OCI-M2 (cell line): Measurements from ENCODE around the gene UNC5C.

Experiments
- DNase-seq: peaks from one replicate; lab custom pipeline; 2025; ENCODE audit not compliant: unreplicated experiment; lab: John Stamatoyannopoulos, UW

Gene UNC5C

DNA sequence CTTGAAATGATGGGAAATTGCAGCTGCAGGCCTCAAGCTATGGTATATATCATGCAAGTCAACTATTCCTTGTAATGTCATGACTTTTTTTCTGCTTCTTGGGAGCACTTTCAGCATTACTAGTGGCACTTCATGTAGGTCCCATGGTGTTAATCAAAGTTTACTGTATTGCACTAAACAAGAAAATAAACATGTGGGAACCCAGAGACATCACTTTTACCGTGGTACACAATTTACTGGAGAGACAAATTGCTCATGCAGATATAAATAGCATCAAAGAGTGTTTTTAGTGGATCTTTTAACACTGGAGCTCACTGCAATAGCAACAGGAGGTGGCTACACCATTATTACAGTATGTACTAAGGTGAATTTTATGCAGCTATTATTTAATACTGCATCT, 79.2 kb downstream of the UNC5C start:
- no peak for DNase-seq

DNA sequence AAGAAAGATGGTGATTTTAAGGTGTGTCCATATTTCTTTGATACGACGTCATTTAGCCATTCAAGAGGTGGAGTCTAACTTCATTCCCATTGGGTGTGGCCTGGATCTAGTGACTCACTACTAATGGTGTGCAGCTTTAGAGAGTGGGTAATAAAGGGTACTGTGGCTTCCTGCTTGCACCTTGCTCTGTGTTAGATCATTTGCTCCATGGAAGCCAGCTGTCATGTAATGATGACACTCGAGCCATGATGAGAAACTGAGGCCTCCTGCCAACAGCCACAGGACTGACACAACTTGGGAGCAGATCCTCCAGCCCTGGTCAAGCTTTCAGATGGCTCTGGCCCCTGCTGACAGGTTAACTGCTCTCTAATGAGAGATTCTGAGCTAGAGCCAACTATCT, 82.0 kb downstream of the UNC5C start:
- DNase-seq = no peak

DNA sequence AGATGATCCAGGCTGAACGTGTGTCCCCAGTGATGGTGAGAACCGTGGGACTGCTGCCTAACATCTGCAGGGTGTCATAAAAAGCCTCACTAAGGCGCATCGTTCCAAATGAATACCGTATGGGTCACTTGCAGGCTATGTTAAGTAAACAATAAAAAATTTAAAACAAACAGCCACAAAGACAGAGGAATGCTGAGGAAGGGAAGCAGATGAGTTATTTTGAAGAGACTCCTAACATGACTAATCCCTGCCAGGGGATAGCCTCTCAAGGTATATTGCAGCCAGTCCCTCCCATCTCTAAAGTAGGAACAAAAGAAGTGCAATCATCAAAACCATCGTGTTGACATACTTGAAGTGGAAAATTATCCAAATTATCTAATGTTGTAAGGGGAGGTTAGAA, 83.8 kb downstream of the UNC5C start:
- DNase-seq = no peak

DNA sequence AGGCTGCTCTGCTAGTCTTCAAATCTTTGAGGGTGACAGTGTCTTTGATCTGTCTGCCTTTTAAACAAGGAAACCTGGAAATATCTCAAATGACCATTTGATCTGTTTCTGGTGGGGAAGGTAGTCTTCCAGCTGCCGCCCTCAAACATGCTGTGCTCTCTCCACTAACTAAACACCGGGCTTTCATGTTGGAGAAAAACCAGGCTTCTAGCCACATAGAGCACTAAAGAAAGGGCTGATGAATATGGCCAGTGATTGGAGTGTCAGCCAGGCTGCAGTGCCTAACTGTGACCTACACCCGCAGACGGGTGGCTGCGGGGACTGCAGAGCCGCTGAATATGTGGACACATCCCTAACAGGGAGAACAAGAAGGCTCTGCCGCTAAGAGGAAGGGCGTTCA, 85.9 kb downstream of the UNC5C start:
- DNase-seq = no peak

DNA sequence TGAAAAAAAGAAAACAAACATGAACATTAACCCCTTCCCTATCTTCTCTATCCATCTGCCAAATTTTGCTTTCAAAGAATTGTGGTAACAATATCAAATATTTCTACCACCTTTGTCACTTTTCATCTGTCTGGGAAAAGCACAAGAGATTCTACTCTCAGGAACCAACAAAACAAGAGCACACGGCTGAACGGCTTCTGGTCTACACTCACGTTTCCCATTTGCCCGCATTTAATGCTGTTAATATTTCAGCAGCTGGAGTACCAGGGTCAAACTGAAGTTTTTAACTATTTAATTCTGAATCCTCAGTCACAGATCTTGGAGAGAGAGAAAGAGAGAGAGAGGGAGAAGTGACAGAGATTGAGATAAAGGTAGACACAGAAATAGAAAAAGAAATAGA, 91.4 kb downstream of the UNC5C start:
- DNase-seq = no peak

DNA sequence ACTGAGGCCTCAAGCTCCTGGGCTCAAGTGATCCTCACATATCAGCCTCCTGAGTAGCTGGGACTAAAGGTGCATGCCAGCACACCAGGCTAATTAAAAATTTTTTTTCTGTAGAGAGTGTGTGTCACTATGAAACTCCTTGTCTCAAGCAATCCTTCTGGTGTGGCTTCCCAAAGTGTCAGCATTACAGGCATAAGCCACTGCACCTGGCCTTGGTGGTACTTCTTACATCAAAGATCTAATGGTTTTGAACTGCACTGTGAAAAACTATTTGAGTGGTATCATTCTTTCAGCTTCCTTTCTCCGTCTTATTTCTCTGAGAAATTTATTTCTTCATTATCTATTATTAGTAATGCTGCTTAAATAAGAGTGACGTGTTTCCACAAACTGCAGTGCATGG, 98.5 kb downstream of the UNC5C start:
- DNase-seq = no peak

DNA sequence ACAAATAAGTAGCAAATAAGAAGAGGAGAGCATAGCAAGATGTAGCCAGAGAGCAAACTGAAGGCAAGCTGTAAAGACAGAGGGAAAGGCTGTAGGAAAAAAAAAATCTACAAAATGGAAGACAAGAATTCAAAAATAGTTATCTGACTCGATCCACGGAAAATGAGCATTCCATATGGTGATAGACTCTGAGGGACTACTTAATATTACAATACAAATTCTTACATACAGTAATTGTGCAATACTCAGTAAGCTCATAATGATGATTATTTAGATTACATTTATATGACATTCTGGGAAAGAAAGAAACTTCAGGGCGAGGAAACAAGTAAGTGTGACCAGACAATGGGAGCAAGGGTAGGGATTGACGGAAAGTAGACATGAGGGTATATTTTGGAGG, 102.6 kb downstream of the UNC5C start:
- DNase-seq = no peak

DNA sequence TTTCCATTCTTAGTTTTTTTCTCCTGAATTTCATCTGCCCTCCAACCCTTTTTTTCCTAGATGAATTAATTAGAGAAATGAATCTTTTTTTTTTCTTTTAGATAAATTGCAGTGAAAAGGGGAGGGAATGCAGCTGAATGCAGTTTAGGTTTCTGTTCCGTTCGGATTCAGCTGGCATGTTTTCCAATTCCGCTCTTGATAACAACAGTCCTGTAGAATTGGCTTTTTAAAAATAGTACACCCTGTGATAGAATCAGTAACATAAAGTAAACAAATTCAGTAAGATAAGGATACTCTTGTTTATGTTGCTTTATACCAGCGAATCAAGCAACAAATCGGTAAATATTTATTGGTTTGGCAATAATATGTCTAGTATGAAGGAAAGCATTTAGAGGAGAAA, 103.5 kb downstream of the UNC5C start:
- DNase-seq = no peak

DNA sequence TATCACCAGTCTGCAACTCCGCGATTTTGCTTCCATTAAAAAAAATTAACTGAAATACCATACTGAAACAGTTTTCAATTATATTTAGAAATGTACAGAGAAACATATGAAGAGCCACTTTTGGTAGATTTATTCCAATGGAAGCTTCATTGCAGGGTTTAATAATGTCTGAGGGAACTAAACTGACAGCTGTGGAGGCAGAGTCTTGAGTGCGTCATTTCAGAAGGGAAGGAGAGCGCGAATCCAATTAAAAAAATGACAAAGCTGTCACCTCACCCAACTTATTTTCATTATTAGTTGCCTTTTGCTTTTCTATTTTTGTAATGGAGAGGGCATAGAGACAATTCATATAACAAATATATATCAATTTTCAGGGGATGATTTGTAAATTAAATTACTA, 104.0 kb downstream of the UNC5C start:
- no peak for DNase-seq

DNA sequence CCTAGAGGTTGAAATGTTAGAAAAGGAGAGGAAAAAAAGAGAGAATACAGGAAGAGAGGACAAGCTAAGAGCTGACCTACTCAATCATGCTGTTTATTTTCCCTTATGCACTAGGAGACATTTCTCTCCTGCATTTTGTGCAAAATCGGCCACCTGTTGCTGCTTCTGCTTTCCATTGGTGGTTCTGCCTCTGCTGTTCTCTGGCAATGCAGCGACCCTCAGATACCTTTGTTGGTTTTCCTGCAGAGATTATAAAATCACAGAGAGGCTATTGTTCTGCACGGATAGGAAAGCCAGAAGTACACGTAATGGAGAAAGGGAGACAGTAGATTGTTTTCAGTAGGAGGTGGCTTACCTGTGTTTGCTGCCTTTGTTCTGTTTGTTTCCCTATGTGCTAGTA, 108.9 kb downstream of the UNC5C start:
- no peak for DNase-seq

DNA sequence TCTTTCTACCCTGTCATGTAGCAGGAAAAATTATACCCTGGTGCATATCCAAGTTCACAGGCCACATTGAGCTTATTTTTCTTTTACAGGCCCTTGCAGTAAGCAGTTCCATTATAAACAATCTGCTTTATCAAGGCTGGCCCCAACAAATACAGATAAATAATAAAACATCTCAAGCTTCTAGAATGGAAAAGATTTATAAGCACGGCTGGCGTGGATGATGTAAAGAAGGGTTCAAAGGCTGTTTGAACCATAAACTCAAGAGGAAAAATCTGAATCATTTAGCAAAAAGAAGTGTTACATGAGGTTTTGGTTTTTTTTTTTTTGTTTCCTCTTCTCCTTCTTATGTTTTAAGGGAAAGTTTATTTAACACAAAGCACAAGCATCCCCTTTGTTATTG, 109.7 kb downstream of the UNC5C start:
- no peak for DNase-seq

DNA sequence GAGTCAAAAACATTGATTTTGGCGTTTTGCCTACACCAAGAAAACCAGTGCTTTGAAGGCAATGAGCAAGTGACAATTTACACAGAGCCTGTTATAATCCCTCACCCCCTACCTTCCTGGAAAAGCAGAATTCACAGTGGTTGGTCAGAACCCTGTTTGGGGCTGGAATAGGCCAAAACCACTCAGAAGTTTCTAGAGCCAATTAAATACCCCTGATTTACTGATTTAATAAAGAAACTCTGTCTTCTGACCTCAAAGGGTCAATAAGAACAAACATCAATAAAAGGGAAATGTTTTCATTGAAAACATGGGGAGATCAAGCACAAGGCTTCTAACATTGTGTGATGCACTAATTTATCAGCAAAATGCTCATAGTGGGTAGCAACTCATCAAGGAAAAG, 116.3 kb downstream of the UNC5C start:
- no peak for DNase-seq

DNA sequence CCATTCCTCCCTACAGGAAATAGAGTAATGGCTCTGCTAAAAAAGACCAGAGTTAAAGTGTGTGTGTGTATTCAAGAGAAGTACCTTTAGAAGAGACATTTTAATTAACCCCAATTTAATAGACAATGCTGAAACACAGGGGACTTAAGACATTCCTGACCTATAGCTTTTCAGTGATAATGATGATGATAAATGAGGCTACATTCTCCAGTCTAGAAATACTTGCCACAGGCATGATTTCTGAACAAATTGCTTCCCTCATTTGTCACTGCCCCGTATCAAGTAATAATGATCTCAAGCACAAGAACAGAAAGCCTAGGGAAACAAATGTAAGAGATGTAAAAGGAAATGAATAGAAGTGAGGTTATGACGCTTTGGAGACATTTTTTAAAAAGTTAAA, 117.1 kb downstream of the UNC5C start:
- DNase-seq = no peak

DNA sequence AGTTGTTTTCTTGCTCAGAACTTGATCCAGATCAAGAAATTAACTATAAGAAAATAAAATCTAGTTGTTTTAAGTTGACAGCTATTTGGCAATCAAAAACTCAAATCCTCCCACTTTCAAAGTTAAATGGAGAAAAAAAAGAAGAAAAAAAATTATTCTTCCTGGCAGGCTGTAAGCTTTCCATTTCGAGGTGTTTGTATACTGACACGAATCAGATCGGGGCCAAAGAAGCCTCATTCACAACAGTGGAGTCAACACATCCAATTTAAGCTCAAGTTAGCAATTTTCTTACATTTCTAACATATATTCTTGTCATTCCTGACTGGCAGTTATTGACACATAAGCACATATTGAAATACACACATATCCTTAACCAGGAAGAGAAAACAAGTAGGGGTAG, 119.4 kb downstream of the UNC5C start:
- DNase-seq = no peak

DNA sequence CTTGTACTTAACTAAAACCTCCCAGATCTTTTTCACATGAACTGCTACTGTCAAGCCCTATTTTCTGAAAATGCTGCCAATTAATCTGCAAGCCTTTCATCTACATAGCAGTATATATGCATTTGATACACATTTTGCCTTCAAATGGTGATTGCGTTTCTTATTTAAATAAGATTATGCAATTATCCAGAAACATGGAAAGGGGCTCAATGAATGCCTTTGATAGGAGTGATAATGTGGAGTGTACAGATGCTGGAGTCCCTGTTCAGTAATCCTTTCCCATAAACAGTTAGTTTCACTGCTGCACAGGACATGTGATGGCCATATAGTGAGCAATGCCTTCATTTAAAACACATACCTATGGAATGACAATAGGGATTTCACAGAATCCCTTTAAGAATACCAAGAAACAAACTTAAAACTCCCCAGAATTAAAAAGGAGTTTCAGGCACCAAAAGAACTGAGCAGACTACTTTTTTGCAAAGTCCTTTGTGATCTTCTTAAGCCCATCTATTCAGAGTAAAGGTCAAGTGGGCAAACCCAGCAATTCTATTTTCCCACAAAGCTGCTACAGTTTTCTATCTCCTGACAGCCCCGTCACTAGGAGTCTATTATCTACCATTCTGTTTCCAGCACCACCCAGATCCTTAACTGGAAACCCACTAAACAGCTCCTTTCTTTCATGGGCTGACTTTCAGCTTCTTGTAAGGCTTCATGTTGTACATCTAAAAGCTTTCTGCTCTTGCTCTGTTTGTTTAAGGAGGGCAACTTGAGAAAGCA, 120.3 kb downstream of the UNC5C start:
- no peak for DNase-seq

DNA sequence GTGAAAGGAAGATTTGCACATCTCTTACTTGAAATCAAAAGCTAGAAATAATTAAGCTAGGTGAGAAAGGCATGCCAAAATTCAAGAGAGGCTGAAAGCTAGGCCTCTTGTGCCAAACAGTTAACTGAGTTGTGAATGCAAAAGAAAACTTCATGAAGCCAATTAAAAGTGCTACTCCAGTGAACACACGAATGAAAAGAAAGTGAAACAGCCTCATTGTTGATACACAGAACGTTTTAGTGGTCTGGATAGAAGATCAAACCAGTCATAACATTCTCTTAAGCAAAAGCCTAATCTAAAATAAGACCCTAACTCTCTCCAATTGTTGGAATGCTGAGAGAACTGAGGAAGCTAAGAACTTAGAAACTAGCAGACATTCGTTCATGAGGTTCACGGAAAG, 122.3 kb downstream of the UNC5C start:
- no peak for DNase-seq

DNA sequence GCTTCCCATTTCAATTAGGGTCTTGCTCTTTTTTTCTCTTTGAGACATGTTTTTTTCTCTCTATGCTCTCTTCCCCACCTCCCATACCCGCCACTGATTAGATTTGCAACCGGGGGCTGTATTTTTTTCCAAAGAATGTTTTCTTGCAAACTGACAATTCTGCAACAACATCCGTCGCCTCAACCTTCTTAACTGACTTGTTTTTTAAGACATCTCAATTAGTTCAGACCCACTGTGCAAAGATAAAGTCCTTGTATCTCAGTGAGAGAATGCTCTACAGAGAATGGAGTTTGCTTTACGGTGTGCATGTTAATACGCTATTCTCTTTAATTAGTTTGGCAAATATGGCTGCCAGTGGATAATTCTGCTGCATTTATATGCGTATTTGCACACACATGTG, 126.3 kb downstream of the UNC5C start:
- DNase-seq = no peak

DNA sequence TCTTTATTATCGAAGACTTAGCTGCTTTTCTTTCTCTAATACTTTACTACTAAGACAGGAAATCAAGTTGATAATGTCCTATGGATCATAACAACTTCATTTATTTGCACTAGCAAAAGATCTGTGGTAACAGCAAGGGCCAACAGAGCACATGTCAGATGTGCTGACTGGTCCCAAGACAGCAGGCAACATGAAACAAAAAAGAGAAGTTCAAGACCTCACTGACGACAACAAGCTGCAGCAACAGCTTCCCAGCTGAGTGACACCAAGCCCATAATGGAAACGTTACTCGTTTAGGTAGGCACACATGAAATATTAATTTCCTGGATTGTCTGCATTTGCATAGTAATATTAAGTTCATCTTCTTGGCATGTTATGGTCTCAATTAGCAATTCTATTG, 126.9 kb downstream of the UNC5C start:
- no peak for DNase-seq

DNA sequence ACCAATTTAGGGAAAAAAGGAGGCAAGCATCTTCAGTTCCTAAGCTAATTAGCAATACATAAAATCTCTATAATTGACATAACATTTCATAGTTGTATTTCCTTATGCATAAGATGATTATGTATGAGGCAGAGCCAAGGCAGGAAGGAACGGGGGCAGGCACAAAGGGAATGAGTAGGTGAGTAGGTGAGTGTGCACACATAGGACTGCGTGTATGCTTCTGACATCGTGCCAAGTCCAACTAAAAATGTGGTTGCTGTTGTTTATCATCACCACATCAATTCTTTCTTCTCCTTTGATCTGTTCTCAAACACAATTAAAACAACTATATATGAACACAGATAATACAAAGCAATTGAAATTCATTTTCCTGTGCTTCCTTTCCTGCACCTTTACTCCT, 131.2 kb downstream of the UNC5C start:
- no peak for DNase-seq

DNA sequence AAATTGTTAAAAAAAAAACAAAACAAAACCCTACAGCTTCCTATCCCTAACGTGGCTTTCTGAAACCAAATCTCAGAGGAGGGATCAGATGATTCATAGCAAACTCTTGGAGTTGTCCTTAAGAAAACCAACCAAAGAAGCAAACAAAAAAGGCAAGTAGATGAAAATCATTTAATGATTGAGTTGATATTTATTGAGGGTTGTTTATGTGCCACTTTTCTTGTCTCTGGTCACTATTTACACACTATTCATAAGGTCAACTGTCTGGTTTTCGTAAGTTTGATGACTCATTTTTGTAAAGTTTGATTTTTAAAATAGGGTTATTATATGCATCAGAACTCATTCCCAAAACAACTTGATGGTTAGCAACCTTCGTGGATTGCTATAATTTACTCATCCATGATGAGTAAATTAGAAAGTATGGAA, 133.4 kb downstream of the UNC5C start:
- no peak for DNase-seq

DNA sequence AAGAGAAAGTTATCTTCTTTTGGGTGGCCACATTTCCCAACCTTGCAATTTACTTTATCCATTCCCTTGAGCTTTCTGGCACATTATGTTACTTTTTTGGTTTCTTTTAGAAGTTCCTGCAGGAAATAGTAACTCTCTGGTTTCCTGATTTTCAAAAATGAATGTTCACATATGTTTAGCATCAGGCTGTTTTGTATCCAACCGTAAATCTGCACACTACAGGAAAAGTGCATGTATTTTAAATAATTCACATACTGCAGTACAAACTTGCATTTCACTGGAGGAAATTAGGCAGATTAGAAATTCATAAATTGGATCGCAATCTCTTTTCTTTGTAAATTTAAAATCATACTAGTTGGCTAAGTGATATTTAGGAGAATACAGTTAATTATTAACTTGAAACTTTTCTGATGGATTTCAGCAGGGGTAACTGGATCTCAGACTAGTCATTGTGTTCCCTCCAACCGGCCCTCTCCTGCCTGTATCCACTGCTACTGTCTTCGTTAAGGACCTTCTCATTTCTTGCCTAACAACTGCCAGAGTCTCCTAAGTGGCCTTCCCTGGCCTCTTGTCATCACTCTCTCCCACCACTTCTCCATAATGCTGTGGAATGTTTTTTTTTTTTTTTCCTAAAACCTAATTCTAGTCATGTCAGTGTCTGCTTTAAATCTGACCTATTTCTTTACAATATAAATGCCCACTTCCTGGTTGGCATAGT, 137.2 kb downstream of the UNC5C start:
- DNase-seq = no peak

DNA sequence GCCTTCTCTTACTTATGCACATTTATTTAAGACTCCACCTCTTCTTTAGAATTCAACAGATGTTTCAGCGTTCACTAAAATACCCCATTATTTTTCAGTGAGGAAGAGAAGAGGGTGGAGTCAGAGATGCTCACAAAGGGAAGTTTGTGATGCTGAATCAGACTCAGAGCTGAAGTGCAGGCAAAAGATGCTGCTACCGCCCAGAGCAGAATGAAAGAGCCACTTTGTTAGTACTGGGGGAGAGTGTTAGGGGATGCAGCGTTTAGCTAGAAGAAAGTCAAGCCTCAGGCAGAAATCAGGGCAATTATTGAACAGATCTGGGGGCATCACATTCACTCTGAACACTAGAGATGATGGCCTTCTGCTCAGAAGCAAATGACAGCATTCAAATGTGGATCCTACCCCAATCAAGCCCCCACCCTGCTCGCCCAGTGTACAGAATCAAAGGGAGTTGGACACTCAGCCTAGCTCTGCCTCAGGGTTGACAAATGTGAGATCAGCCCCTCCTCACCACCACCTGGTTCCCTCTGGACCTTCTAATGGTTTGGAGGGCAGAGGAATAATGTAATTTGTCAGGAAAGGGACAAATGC, 138.3 kb downstream of the UNC5C start:
- no peak for DNase-seq
